Esophagus squamous epithelium (tissue), 5 donors: ENCODE data around the gene DRC3. TPM values are rescaled to one million over a fixed set of nuclear protein-coding genes. Genes with fewer than 3 reads are reported as not detected.

Experiments
- DNase-seq: peaks from one replicate; lab custom pipeline; 2025; lab: John Stamatoyannopoulos, UW
- H3K27ac ChIP-seq, 4 donors: fragments of 200-600 bp; sonication (generic); one replicate each; pipeline ENCODE4 v1.5.1; 2016 to 2019; ENCODE audit warnings: mild to moderate bottlenecking in 1 of 4
- H3K27me3 ChIP-seq, 4 donors: fragments of 200-600 bp; sonication (generic); 1 replicate in 3 of 4; 2 replicates in 1 of 4; pipeline versions ENCODE4 v1.5.1 to v1.6.0; 2017 to 2021; ENCODE audit warnings: antibody characterized with exemption in 1 of 4
- H3K36me3 ChIP-seq, 3 donors: fragments of 200-600 bp; sonication (generic); one replicate each; pipeline ENCODE4 v1.5.1; 2016 to 2019
- H3K4me1 ChIP-seq, 3 donors: fragments of 200-600 bp; sonication (generic); one replicate each; pipeline ENCODE4 v1.5.1; 2017 to 2019
- H3K4me3 ChIP-seq, 4 donors: fragments of 200-600 bp; sonication (generic); 1 replicate in 3 of 4; 2 replicates in 1 of 4; pipeline ENCODE4 v1.5.1; 2016 to 2019; ENCODE audit warnings: mild to moderate bottlenecking in 2 of 4, moderate library complexity in 1 of 4
- H3K9me3 ChIP-seq, 3 donors: fragments of 200-600 bp; sonication (generic); one replicate each; pipeline ENCODE4 v1.5.1; 2016 to 2019
- CTCF ChIP-seq, 6 experiments: fragments of 450-650 bp in 4 of 6; fragments of 200-600 bp in 2 of 6; sonication (generic) in 2 of 6; IDR thresholded peaks; one replicate each; pipeline ENCODE4 v1.5.1; 2016 to 2019; ENCODE audit warnings: antibody characterized with exemption in 6 of 6, mild to moderate bottlenecking in 4 of 6, moderate library complexity in 4 of 6
- POLR2A ChIP-seq, 4 donors: fragments of 450-650 bp; IDR thresholded peaks; one replicate each; pipeline ENCODE4 v1.6.1; 2017; ENCODE audit warnings: antibody characterized with exemption in 4 of 4, mild to moderate bottlenecking in 4 of 4, moderate library complexity in 3 of 4
- WGBS, 2 donors: methylation state at CpG; one replicate each; pipeline ENCODE4 v1.1.5; 2018; 5-methylcytosine and 5-hydroxymethylcytosine counted together
- intact Hi-C: fragments of 100-400 bp; cut with DNase I; formaldehyde crosslinking; loops from one replicate; pipeline ENCODE4 v1.15.0; 2022
- total RNA-seq, 4 donors: library from RNA; depleted of rRNA; stranded (reverse); fragments of >200 nt; gene quantifications; one replicate each; pipeline ENCODE4 v1.1.0, GENCODE V29; 2016
- donor health status: DM: yes; HTN: yes; CAD: no.

The DRC3 gene
- total RNA-seq, 4 donors from 2014 or later: 0.11 to 2.5 (median 1.3) TPM

GRCh38 chr17:17983776-17984175 lies 11.1 kb downstream of the DRC3 start:
- no peak overlapping the region for H3K4me3 ChIP-seq
- peak overlapping the region in 3 of 4 donors; percentile 70 to 87 (median 81) for H3K27ac ChIP-seq
- 95% methylated on average over 6 of the region's 6 CpGs; no CpG with 5 or more reads in 1 of the 2 donors for WGBS, 2 donors
- no peaks in the 10 kb centered on the region for H3K27me3 ChIP-seq
- DNase-seq: no peak
- H3K36me3 ChIP-seq: no peaks in the 10 kb centered on the region
- no peaks in the 10 kb centered on the region for H3K9me3 ChIP-seq
- TF ChIP-seq POLR2A (IDR thresholded peaks at IDR 0.05): no peak
- no peak for TF ChIP-seq CTCF (IDR thresholded peaks at IDR 0.05)
- intact Hi-C loops: no loop called here
- peaks cover 3 to 35% (median 10%) of the 10 kb centered on the region in 3 donors for H3K4me1 ChIP-seq

GRCh38 chr17:17985153-17985552 lies 12.5 kb downstream of the DRC3 start:
- TF ChIP-seq POLR2A (IDR thresholded peaks at IDR 0.05) (no peak), CTCF (IDR thresholded peaks at IDR 0.05) (no peak)
- whole genome bisulfite sequencing, 2 donors: 100% methylated on average over 1 of the region's 2 CpGs; no CpG with 5 or more reads in 1 of the 2 donors
- H3K4me3 ChIP-seq: no peak overlapping the region
- H3K27me3 ChIP-seq: no peaks in the 10 kb centered on the region
- intact Hi-C loops: no loop called here
- H3K9me3 ChIP-seq: no peaks in the 10 kb centered on the region
- peaks cover 3 to 25% (median 10%) of the 10 kb centered on the region in 3 donors for H3K4me1 ChIP-seq
- H3K27ac ChIP-seq: no peak overlapping the region
- DNase-seq: no peak
- H3K36me3 ChIP-seq: no peaks in the 10 kb centered on the region

GRCh38 chr17:17985555-17985954 lies 12.9 kb downstream of the DRC3 start:
- H3K27ac ChIP-seq: no peak overlapping the region
- WGBS, 2 donors: 33 to 71% methylated on average over 1 of the region's 3 CpGs
- TF ChIP-seq CTCF (IDR thresholded peaks at IDR 0.05): no peak
- no peak for TF ChIP-seq POLR2A (IDR thresholded peaks at IDR 0.05)
- intact Hi-C loops: no loop called here
- H3K4me1 ChIP-seq: peaks cover 7 to 27% (median 10%) of the 10 kb centered on the region in 3 donors
- H3K4me3 ChIP-seq: no peak overlapping the region
- H3K9me3 ChIP-seq: no peaks in the 10 kb centered on the region
- no peaks in the 10 kb centered on the region for H3K27me3 ChIP-seq
- DNase-seq: no peak
- no peaks in the 10 kb centered on the region for H3K36me3 ChIP-seq

GRCh38 chr17:17987187-17987896 lies 14.7 kb downstream of the DRC3 start:
- peaks cover 8 to 36% (median 10%) of the 10 kb centered on the region in 3 donors for H3K4me1 ChIP-seq
- H3K27ac ChIP-seq: no peak overlapping the region
- no peaks in the 10 kb centered on the region for H3K9me3 ChIP-seq
- DNase-seq: no peak
- no peak for TF ChIP-seq CTCF (IDR thresholded peaks at IDR 0.05)
- TF ChIP-seq POLR2A (IDR thresholded peaks at IDR 0.05): no peak
- no peaks in the 10 kb centered on the region for H3K27me3 ChIP-seq
- no peak overlapping the region for H3K4me3 ChIP-seq
- WGBS, 2 donors: 80 to 84% methylated on average over 6 to 7 of the region's 7 CpGs
- intact Hi-C loops: no loop called here
- no peaks in the 10 kb centered on the region for H3K36me3 ChIP-seq

GRCh38 chr17:17987901-17988300 lies 15.2 kb downstream of the DRC3 start:
- Histone ChIP-seq H3K36me3 (no peaks in the 10 kb centered on the region), H3K4me3 (no peak overlapping the region), H3K27me3 (no peaks in the 10 kb centered on the region), H3K4me1 (peaks cover 8 to 31% (median 10%) of the 10 kb centered on the region in 3 donors), H3K9me3 (no peaks in the 10 kb centered on the region), H3K27ac (no peak overlapping the region)
- 94 to 100% methylated on average over 1 to 3 of the region's 14 CpGs for WGBS, 2 donors
- intact Hi-C loops: no loop called here
- DNase-seq: no peak
- TF ChIP-seq CTCF (IDR thresholded peaks at IDR 0.05) (no peak), POLR2A (IDR thresholded peaks at IDR 0.05) (no peak)
